Measurements from ENCODE around the gene RASSF3.
"Not testable (repeated sequence)": the region's sequence is repeated elsewhere in the genome, so short reads cannot be mapped to it uniquely, and the experiment has no call there.

Gene RASSF3

GRCh38 chr12:64672925-64673409, 62.7 kb downstream of the RASSF3 start:
- peak; percentile 24 for DNase-seq

DNA sequence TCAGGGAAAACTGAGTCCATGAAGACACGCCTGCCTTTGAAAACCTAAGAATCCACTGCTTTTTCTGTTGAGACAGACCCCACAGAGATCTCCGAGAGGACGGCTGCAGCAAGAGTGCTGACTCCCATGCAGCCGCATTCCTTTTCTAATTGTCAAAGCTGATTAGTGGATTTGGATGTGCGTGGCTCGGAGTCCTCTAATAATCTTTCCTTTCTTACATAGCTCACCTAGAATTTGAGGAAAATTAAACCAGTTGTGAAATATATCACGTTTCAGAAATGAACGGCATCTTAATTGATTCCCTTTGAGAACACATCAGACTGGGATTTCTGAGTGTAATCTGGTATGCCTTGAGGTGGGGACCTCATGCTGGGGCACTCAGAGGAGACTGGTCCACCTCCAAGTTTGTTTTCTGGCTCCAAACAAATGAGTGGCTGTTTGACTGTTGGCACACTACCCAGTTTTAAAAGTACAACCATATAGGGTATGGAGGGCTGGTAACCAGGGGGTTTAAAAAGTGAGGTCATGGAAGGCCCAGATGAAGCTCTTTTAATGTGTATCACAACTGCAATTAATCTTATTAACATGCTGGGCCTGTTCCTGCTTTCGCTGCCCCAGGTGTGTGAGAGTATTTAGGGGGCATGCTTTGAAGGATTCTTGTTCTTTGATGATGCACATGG, 63.3 kb downstream of the RASSF3 start:
- peak; percentile 21 for DNase-seq

DNA sequence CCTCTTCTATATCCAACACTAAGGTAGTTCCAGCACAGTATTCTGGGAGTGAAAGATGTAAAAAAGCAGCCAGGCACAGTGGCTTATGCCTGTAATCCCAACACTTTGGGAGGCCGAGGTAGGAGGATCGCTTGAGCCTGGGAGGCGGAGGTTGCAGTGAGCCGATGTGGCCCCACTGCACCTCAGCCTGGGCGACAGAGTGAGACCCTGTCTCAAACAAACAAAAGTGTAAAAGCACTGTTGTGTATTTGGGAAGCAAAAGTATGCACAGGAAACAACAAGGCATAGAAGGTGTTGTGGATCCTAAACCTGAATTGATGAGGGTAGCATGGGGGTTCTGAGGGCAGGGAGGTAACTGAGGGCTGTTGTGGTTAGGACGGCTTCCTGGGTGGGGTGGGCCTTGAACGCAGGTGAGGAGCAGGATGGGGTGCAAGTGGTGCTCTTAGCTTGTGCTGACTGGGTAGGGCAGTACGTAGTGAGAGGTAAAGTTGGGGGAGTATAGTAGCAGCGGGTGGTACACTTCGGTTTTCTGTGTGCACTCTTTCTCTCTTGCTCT, 64.2 kb downstream of the RASSF3 start:
- no peak for DNase-seq

- DNase-seq: no peak
These were observed 65.5 kb downstream of the RASSF3 start for GRCh38 chr12:64675795-64676194.

- no peak for DNase-seq
These were observed 68.0 kb downstream of the RASSF3 start for GRCh38 chr12:64678248-64678647.

- DNase-seq: no peak
These were observed 68.5 kb downstream of the RASSF3 start for GRCh38 chr12:64678835-64679234.

DNA sequence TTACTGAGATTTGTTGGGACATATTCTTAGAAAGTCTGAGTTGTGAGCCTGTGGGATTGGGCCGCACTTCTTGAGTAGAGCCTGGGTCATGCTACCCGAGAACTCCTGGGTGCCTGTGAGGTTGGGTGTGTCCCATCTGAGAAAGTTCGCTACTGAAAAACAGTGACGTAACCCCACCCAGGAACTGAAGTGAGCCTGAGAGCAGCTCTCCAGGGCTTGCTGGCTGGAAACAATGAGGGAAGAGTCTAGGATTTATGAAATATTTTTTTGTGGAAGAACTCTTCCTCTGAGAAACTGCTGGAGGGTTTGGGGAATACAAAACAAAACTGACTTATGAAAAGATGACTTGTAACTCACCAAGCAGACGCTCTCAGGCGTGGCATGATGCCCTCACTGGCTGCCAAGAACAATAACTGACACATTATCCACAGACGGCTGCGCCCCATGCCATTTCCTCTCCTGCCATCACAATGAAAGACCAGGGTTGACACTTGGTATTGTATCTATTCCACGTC, 69.2 kb downstream of the RASSF3 start:
- DNase-seq: no peak

- DNase-seq: no peak
These were observed 69.9 kb downstream of the RASSF3 start for GRCh38 chr12:64680235-64680634.

GRCh38 chr12:64681200-64682052, 71.1 kb downstream of the RASSF3 start:
- DNase-seq: no peak

- no peak for DNase-seq
These were observed 72.4 kb downstream of the RASSF3 start for GRCh38 chr12:64682572-64683277.

DNA sequence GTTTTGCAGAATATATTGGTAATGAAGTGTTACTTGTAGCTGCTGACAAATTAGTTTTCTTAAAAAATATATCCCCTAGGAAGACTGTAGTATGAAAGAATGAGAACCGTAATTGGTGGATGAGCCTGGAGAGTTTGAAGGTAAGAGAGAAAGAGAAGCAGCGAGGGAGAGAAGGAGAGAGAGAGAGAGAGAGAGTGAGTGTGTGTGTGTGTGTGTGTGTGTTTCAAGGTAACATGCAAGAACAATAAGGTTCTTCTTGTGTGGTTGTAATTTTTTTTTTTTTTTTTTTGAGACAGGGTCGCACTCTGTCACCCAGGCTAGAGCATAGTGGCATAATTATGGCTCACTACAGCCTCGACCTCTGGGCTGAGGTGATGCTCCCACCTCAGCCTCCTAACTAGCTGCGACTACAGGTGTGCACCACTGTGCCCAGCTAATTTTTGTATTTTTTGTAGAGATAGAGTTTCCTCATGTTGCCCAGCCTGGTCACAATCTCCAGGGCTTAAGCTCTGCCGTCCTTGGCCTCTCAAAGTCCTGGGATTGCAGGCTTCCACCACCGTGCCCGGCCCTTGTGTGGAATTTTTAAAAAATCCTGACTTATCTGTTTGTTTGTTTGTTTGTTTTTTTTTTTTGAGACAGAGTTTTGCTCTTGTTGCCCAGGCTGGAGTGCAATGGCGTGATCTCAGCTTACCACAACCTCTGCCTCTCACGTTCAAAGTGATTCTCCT, 73.7 kb downstream of the RASSF3 start:
- DNase-seq: no peak

GRCh38 chr12:64685050-64685449, 74.8 kb downstream of the RASSF3 start:
- DNase-seq: no peak

- no peak for DNase-seq
These were observed 75.3 kb downstream of the RASSF3 start for GRCh38 chr12:64685605-64686004.

DNA sequence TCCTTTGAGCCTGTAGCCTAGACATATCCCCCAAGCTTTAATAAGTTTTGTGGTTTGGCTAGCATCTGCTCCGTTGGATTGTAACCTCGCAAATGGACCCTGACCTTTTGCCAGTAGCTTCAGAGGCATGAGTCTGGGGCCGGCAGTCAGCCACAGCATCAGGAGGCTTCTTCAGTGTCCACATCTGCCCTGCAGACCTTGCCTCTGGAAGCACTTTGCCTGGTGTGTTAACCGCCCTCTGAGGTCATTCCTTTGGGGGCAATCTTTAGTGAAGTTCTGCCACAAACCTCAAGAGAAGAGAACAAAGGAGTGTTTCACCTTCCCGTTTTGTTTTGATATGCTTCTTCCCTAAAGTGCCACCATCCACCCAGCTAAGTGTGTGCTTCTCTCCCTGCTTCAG, 77.5 kb downstream of the RASSF3 start:
- DNase-seq: no peak

DNA sequence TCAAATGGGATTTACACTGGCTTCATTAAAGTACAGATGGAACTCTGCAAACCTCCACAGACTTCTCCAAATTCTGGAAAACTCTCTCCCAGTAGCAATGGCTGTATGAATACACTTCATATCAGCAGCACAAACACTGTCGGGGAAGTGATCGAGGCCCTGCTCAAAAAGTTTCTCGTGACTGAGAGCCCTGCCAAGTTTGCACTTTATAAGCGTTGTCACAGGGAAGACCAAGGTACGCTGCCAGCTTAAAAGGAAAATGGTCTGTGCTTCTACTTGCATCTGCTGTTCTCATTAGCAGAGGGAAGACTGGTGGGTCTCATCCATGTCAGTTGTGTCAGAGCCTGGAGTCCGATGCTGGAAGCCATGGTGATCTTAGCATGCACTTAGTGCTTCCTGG, 77.9 kb downstream of the RASSF3 start:
- no peak for DNase-seq

DNA sequence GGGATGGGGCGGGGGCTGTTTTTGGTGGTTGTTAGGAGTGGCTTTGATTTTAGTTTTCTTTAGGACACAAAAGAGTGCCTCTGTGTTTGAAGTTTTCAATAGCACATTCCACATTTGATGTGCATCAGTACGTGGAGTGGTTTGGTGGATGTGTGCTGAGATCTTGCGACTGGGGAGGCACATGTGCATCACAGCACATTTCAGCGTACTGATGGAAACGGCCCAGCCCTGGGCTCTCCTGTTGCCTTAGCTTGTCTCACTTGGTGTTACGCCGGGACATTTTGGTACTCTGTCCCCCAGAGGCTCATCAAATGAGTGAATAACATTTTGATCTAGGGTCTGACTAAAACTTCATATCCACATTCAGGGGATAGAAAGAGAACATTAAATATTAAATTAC, 78.4 kb downstream of the RASSF3 start:
- DNase-seq: no peak

- DNase-seq: not testable (repeated sequence)
These were observed 79.9 kb downstream of the RASSF3 start for GRCh38 chr12:64690236-64690635.

DNA sequence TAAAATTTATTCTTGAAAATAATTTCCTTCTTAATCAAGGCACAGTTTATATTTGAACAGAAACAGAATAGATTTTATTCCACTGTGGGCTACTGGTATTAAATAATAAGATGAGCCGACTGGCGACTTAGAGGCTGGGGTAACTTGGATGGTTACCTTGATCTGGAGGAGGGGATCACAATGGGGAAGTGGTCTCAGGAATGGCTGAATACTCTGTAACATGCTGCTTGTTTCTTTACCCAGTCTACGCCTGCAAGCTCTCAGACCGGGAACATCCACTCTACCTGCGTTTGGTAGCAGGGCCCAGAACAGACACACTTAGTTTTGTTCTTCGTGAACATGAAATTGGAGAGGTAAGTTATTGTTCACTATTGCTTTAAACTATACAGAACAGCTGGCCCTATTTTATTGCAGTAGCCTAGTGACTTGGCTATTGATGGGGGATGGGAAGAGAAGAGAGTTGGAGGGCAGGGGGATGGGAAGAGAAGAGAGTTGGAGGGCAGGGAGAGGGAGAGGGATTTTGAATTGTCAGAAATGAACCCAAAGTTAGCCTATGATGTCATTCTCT, 81.0 kb downstream of the RASSF3 start:
- DNase-seq: peak; percentile 33

GRCh38 chr12:64691795-64692583, 81.7 kb downstream of the RASSF3 start:
- DNase-seq: peak; percentile 46

- no peak for DNase-seq
These were observed 84.1 kb downstream of the RASSF3 start for GRCh38 chr12:64694130-64695040.
